Stomach (tissue), 4 donors: ENCODE results near the gene MYD88.

Experiments
- POLR2A ChIP-seq, 4 donors: fragments of 450-650 bp; IDR thresholded peaks; one replicate each; pipeline ENCODE4 v1.6.1; 2016; ENCODE audit warnings: antibody characterized with exemption in 4 of 4, control low read depth in 2 of 4, mild to moderate bottlenecking in 1 of 4, moderate library complexity in 1 of 4
- TF ChIP-seq, protein P1 (sequence below), 7 experiments: fragments of 450-650 bp in 4 of 7; fragments of 200-600 bp in 3 of 7; sonication (generic) in 3 of 7; IDR thresholded peaks; one replicate each; pipeline ENCODE4 v1.5.1; 2016 to 2019; ENCODE audit warnings: antibody characterized with exemption in 7 of 7, control low read depth in 2 of 7, mild to moderate bottlenecking in 1 of 7

DNA sequence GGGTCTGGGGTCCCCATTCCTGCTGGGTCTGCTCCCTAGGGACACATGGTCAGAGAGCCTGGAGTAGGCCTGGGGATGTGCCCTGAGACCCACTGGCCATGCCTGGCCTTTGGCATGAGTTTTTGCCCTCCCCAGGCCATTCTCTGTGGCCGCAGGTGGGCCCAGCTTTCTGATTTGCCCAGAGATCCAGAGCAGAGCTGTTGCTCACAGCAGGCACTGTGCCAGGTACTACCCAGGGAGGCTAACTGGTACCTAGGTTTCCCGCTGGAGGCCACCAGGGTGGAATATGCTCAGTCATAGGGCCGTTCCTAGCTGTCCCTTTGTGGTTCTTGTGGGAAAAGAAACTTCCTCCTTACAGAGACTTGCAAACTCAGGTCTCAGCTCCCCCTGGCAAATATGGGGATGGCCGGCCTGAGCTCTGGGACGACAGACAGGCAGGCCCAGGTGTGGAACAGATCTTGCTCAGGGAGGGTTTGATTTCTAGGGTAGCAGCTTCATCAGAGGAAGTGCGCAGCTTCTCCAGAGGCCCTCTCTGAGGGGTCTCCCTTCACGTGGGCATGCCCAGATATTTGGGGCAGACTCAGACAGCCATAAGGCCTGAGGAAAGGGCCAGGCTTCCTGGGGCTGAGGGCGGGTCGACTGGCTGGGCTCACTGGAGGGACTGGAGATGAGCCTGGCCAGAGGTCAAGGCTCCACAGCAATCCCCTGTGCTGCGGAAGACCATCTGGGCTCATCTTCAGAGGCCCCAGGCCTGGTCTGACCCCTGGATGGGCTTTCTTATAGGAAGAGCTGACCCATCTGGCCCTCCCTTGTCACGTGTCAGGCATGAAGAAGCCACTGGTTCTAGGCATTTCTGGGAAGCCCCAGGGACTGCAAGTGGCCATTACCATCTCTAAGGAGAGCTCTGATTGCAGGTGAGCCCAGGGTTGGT lies 29.5 kb upstream of the MYD88 start:
- TF ChIP-seq, protein P1, sequence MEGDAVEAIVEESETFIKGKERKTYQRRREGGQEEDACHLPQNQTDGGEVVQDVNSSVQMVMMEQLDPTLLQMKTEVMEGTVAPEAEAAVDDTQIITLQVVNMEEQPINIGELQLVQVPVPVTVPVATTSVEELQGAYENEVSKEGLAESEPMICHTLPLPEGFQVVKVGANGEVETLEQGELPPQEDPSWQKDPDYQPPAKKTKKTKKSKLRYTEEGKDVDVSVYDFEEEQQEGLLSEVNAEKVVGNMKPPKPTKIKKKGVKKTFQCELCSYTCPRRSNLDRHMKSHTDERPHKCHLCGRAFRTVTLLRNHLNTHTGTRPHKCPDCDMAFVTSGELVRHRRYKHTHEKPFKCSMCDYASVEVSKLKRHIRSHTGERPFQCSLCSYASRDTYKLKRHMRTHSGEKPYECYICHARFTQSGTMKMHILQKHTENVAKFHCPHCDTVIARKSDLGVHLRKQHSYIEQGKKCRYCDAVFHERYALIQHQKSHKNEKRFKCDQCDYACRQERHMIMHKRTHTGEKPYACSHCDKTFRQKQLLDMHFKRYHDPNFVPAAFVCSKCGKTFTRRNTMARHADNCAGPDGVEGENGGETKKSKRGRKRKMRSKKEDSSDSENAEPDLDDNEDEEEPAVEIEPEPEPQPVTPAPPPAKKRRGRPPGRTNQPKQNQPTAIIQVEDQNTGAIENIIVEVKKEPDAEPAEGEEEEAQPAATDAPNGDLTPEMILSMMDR (IDR thresholded peaks at IDR 0.05) = no peak
- TF ChIP-seq POLR2A (IDR thresholded peaks at IDR 0.05) = no peak
